A549 (cell line): ENCODE measurements around the gene ZNF292. TPM values are rescaled to one million over a fixed set of nuclear protein-coding genes. Genes with fewer than 3 reads are reported as not detected.

Source experiments
- ATAC-seq, 2 experiments: fragments of 200-7000 bp in 1 of 2; fragments of >200 bp in 1 of 2; cut with Nextera tagmentation in 1 of 2; cut with Tn5 transposase in 1 of 2; 3 replicates each; pipeline versions ENCODE4 v1.8.0 to v1.9.1; 2018 to 2020; ENCODE audit warnings: mild to moderate bottlenecking in 1 of 2, moderate library complexity in 1 of 2
- CTCF ChIA-PET: fragments of 300-600 bp; sonication (Branson Sonifier 250); formaldehyde crosslinking; extraction: SDS; loops from one replicate; lab custom pipeline; 2021; ENCODE audit warnings: antibody characterized with exemption, inconsistent platforms; lab: Yijun Ruan, JAX
- POLR2A ChIA-PET: fragments of 350-600 bp; formaldehyde crosslinking; extraction: SDS; loops from one replicate; lab custom pipeline; 2021; ENCODE audit warnings: antibody characterized with exemption, inconsistent platforms; lab: Yijun Ruan, JAX
- DNase-seq, 2 experiments: peaks; one replicate each; pipeline versions ENCODE4 v3.0.0 to v3.0.0-alpha.2; 2011 to 2016; ENCODE audit warnings: low read depth in 1 of 2, low spot score in 1 of 2
- FAIRE-seq: peaks from 2 replicates; lab custom pipeline; 2011; peaks lifted over from hg19 to GRCh38; lab: Jason Lieb, UNC
- H3K27ac ChIP-seq, 2 experiments: fragments of >200 bp; sonication (Bioruptor Twin); formaldehyde crosslinking; 3 replicates each; pipeline ENCODE4 v1.5.1; 2016 to 2017
- H3K4me1 ChIP-seq: fragments of >200 bp; sonication (Bioruptor Twin); formaldehyde crosslinking; 3 replicates; pipeline ENCODE4 v1.6.1; 2016
- H3K4me2 ChIP-seq: fragments of >200 bp; sonication (Bioruptor Twin); formaldehyde crosslinking; 3 replicates; pipeline ENCODE4 v1.6.1; 2016
- H3K4me3 ChIP-seq: fragments of >200 bp; sonication (Bioruptor Twin); formaldehyde crosslinking; 3 replicates; pipeline ENCODE4 v1.5.1; 2016
- H3K9me3 ChIP-seq: fragments of >200 bp; sonication (Bioruptor Twin); formaldehyde crosslinking; 3 replicates; pipeline ENCODE4 v1.6.1; 2016
- BHLHE40 ChIP-seq: IDR thresholded peaks from 2 replicates; pipeline ENCODE4 v1.6.1; 2012; ENCODE audit warnings: low read depth, low read length, inconsistent platforms
- CBX8 ChIP-seq: fragments of 200-600 bp; sonication (generic); IDR thresholded peaks from 2 replicates; pipeline ENCODE4 v1.6.1; 2016
- CHD2 ChIP-seq: fragments of 150-350 bp; IDR thresholded peaks from 2 replicates; pipeline ENCODE4 v1.6.1; 2014; ENCODE audit warnings: low read length; ENCODE audit not compliant: partially characterized antibody
- FOSL2 ChIP-seq, 2 experiments: fragments of 450-650 bp in 1 of 2; fragments of >200 bp in 1 of 2; sonication (Bioruptor Twin) in 1 of 2; formaldehyde crosslinking; IDR thresholded peaks; 2 replicates each; pipeline versions ENCODE4 v1.5.0 to v1.6.1; 2016 to 2020; ENCODE audit warnings: mild to moderate bottlenecking in 1 of 2, moderate library complexity in 1 of 2
- GATA3 ChIP-seq: IDR thresholded peaks from 2 replicates; pipeline ENCODE4 v1.6.1; 2012; ENCODE audit warnings: borderline replicate concordance
- HES2 ChIP-seq: fragments of >200 bp; sonication (Bioruptor Twin); formaldehyde crosslinking; IDR thresholded peaks from 2 replicates; pipeline ENCODE4 v1.6.1; 2016
- HEYL ChIP-seq: fragments of 250-450 bp; sonication (Bioruptor Pico); IDR thresholded peaks from 2 replicates; pipeline ENCODE4 v1.8.0; 2021; ENCODE audit warnings: mild to moderate bottlenecking, moderate library complexity
- HOXA7 ChIP-seq: fragments of 250-450 bp; sonication (Bioruptor Pico); IDR thresholded peaks from 2 replicates; pipeline ENCODE4 v1.5.0; 2020; ENCODE audit warnings: mild to moderate bottlenecking, moderate library complexity
- HOXB5 ChIP-seq: fragments of 250-450 bp; sonication (Bioruptor Pico); IDR thresholded peaks from 2 replicates; pipeline ENCODE4 v1.5.0; 2020; ENCODE audit warnings: mild to moderate bottlenecking, moderate library complexity
- MYC ChIP-seq: IDR thresholded peaks from 2 replicates; pipeline ENCODE4 v1.6.1; 2012; ENCODE audit warnings: mild to moderate bottlenecking, inconsistent platforms, low read length, improper control_type of control experiment, borderline replicate concordance
- NR3C1 ChIP-seq: fragments of >200 bp; sonication (Bioruptor Twin); formaldehyde crosslinking; IDR thresholded peaks from 3 replicates; pipeline ENCODE4 v1.6.1; 2017
- POLR2A ChIP-seq: IDR thresholded peaks from 2 replicates; pipeline ENCODE4 v1.6.1; 2012; ENCODE audit warnings: mild to moderate bottlenecking, low read length
- POLR2AphosphoS2 ChIP-seq: conservative IDR thresholded peaks from 2 replicates; pipeline ENCODE4 v1.6.1; 2012; ENCODE audit warnings: low read length, improper control_type of control experiment, inconsistent platforms
- RARB ChIP-seq: fragments of 250-450 bp; sonication (Bioruptor Pico); IDR thresholded peaks from 2 replicates; pipeline ENCODE4 v1.8.0; 2021; ENCODE audit warnings: mild to moderate bottlenecking, moderate library complexity
- RFX5 ChIP-seq: fragments of 450-650 bp; IDR thresholded peaks from 2 replicates; pipeline ENCODE4 v1.7.1; 2014; ENCODE audit warnings: antibody characterized with exemption, mild to moderate bottlenecking, moderate library complexity
- RNF2 ChIP-seq: fragments of 200-600 bp; sonication (generic); IDR thresholded peaks from 2 replicates; pipeline ENCODE4 v1.6.1; 2016; ENCODE audit warnings: low read depth, mild to moderate bottlenecking, antibody characterized with exemption, moderate library complexity, borderline replicate concordance
- TFCP2L1 ChIP-seq: fragments of 250-450 bp; sonication (Bioruptor Pico); IDR thresholded peaks from 2 replicates; pipeline ENCODE4 v1.5.0; 2021; ENCODE audit warnings: mild to moderate bottlenecking
- TP53 ChIP-seq: fragments of 250-450 bp; sonication (Bioruptor Pico); IDR thresholded peaks from 2 replicates; pipeline ENCODE4 v1.5.0; 2021; ENCODE audit warnings: mild to moderate bottlenecking, moderate library complexity
- ZFP36 ChIP-seq: fragments of 450-650 bp; IDR thresholded peaks from 2 replicates; pipeline ENCODE4 v1.6.1; 2014; ENCODE audit warnings: borderline replicate concordance; ENCODE audit not compliant: partially characterized antibody
- ZNF302 ChIP-seq: fragments of 250-450 bp; sonication (Bioruptor Pico); IDR thresholded peaks from 2 replicates; pipeline ENCODE4 v1.9.0; 2021; ENCODE audit warnings: inconsistent platforms, mild to moderate bottlenecking, moderate library complexity
- WGBS: methylation state at CpG from one replicate; pipeline ENCODE4 v1.1.6; 2017; ENCODE audit errors: missing lambda C conversion rate; 5-methylcytosine and 5-hydroxymethylcytosine counted together
- polyA plus RNA-seq, 4 experiments: library from polyadenylated mRNA; depleted of rRNA in 3 of 4; stranded (reverse); fragments of >200 nt; fragmentation: RNase III in 1 of 4; extraction: RNeasy Plus Mini Kit Qiagen cat#74134 plus additional on column Dnase treatment in 1 of 4; gene quantifications; 2 replicates in 3 of 4; 3 replicates in 1 of 4; pipeline ENCODE4 v1.2.3, GENCODE V29; 2011 to 2017
- TF ChIP-seq, protein P1 (sequence below): fragments of 250-450 bp; sonication (Bioruptor Pico); IDR thresholded peaks from 2 replicates; pipeline ENCODE4 v1.5.0; 2020; ENCODE audit warnings: low read depth, mild to moderate bottlenecking, moderate library complexity
- TF ChIP-seq, protein P2 (sequence below): fragments of 150-350 bp; IDR thresholded peaks from 2 replicates; pipeline ENCODE4 v1.6.1; 2014; ENCODE audit warnings: low read depth, mild to moderate bottlenecking, low read length
- TF ChIP-seq, protein P3 (sequence below): fragments of 200-600 bp; sonication (generic); IDR thresholded peaks from 2 replicates; pipeline ENCODE4 v1.6.1; 2016; ENCODE audit warnings: antibody characterized with exemption, mild to moderate bottlenecking, moderate library complexity

The ZNF292 gene
- polyA plus RNA-seq, 2 of the 4 experiments (the other 2 are of a cell fraction): 2.5 to 7.5 TPM

DNA sequence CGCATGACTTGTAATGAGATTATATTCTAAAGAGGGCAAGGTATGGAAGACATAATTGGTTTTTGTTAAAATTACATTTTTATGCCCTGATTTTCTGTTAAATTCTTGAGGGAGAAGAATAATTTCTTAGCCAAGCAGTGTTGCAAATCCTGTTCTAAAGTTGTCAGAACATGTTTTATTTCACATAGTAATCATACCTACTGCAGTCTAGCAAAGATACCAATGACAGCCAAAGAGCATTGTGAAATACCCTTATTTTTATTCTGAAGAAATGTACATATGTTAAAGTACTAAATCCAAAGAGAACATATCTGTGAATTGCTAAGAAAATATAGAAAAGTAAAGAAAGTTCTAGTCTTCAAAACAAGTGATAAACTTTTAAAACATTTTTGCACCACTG, 127.4 kb downstream of the ZNF292 start:
- no peak for DNase-seq
- FAIRE-seq: no peak
- CTCF ChIA-PET: no interaction called here
- 100% methylated on average over 1 of the region's 1 CpG for WGBS
- no peak for TF ChIP-seq NR3C1
- Histone ChIP-seq H3K27ac (no peak overlapping the region), H3K4me1 (no peaks in the 10 kb centered on the region), H3K4me2 (no peak overlapping the region), H3K9me3 (no peaks in the 10 kb centered on the region), H3K4me3 (no peak overlapping the region)
- ATAC-seq: no peak
- POLR2A ChIA-PET: no interaction called here

DNA sequence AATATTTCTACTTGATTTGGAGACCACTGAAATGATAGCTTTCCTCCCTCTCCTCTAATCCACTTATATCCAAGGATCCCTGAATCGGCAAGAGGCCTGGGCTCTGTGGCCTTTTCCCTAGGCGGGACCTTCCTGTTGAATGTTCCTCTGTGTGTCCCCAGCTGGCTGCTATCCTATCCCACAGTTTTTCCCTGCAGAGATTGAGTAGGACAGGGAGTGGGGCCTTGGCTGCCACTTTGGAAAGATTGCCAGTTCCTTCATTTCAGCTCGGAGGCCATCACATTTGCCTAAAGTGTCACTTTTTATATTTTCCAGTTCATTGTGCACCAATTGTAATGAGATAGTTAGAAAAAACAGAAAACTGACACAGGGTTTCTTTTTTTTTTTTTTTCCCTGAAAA, 128.1 kb downstream of the ZNF292 start:
- ChIA-PET CTCF (no interaction called here), POLR2A (interaction anchor here (0.6 kb wide), 1 partner anchor 1614 kb away, joined by 3 read pairs; no protein-coding TSS in a partner anchor)
- no peak for ATAC-seq
- DNase-seq: no peak
- no peaks in the 10 kb centered on the region for H3K4me1 ChIP-seq
- no peak overlapping the region for H3K4me2 ChIP-seq
- TF ChIP-seq ZNF302 (no peak), HEYL (CRISPR knock-in tag) (no peak), CHD2 (no peak), POLR2A (no peak), HOXA7 (CRISPR knock-in tag) (no peak), CBX8 (no peak), RFX5 (no peak), ZFP36 (no peak), MYC (no peak), FOSL2 (IDR thresholded peaks at IDR 0.05) (no peak), FOSL2 (CRISPR knock-in tag; IDR thresholded peaks at IDR 0.05) (no peak), RARB (CRISPR knock-in tag) (no peak), HOXB5 (CRISPR knock-in tag) (no peak)
- TF ChIP-seq, protein P1, sequence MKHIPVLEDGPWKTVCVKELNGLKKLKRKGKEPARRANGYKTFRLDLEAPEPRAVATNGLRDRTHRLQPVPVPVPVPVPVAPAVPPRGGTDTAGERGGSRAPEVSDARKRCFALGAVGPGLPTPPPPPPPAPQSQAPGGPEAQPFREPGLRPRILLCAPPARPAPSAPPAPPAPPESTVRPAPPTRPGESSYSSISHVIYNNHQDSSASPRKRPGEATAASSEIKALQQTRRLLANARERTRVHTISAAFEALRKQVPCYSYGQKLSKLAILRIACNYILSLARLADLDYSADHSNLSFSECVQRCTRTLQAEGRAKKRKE: no peak
- TF ChIP-seq, protein P2, sequence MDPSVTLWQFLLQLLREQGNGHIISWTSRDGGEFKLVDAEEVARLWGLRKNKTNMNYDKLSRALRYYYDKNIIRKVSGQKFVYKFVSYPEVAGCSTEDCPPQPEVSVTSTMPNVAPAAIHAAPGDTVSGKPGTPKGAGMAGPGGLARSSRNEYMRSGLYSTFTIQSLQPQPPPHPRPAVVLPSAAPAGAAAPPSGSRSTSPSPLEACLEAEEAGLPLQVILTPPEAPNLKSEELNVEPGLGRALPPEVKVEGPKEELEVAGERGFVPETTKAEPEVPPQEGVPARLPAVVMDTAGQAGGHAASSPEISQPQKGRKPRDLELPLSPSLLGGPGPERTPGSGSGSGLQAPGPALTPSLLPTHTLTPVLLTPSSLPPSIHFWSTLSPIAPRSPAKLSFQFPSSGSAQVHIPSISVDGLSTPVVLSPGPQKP: no peak
- 48% methylated on average over 3 of the region's 3 CpGs for WGBS
- no peak overlapping the region for H3K27ac ChIP-seq
- no peak for FAIRE-seq
- H3K4me3 ChIP-seq: no peak overlapping the region
- no peaks in the 10 kb centered on the region for H3K9me3 ChIP-seq

DNA sequence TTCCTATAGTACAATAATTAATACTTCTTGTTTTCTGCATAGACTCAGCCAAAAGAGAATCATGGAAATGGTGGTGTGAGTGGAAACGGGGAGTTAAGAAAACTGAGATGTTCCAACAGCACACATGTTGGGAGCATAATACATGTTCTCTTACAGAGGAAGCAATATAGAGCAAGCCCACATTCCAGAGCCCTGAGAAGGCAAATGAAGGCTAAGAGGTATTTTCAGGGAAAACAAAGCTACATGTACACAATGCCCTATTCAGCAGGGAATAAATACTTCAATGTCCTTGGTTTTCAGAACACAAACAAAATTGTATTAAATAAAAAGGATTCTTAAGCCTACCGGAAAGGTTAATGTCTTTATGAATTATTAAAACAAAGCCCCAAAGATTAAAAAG, 131.9 kb downstream of the ZNF292 start:
- TF ChIP-seq GATA3 (no peak), HES2 (no peak)
- TF ChIP-seq, protein P1: no peak
- Histone ChIP-seq H3K9me3 (no peaks in the 10 kb centered on the region), H3K4me3 (no peak overlapping the region), H3K4me1 (no peaks in the 10 kb centered on the region), H3K4me2 (no peak overlapping the region), H3K27ac (no peak overlapping the region)
- POLR2A ChIA-PET: no interaction called here
- no peak for DNase-seq
- no peak for ATAC-seq
- FAIRE-seq: no peak
- CTCF ChIA-PET: no interaction called here
- WGBS: 38% methylated on average over 2 of the region's 2 CpGs

DNA sequence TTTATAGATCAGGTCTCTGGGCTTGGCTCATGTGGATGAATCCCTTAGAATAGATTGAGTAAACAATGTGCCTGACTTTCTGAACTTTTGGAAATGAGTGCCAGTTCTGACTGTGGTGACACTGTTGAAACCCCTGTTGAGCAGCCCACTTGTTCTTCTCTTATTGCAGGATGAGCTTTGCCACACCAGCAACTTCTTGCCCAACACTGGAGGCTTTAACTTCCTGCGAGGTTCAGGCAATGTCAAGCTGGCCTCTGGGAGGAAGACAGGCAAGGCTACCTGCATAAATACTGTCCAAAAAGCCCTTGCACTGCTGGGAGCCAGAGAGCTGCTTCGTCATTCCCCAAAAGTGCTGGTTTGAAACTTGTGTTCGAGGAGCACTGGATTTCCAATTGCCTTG, 134.2 kb downstream of the ZNF292 start:
- Histone ChIP-seq H3K27ac (no peak overlapping the region), H3K4me1 (no peaks in the 10 kb centered on the region), H3K4me3 (no peak overlapping the region), H3K9me3 (no peaks in the 10 kb centered on the region), H3K4me2 (no peak overlapping the region)
- FAIRE-seq: no peak
- ChIA-PET POLR2A (no interaction called here), CTCF (no interaction called here)
- ATAC-seq: no peak
- no peak for DNase-seq
- WGBS: 31% methylated on average over 3 of the region's 3 CpGs
- TF ChIP-seq TFCP2L1: no peak
- TF ChIP-seq, protein P2: no peak
- no peak for TF ChIP-seq TP53 (CRISPR knock-in tag)
- no peak for TF ChIP-seq BHLHE40
- TF ChIP-seq RFX5: no peak
- TF ChIP-seq RNF2: no peak
- TF ChIP-seq, protein P3, sequence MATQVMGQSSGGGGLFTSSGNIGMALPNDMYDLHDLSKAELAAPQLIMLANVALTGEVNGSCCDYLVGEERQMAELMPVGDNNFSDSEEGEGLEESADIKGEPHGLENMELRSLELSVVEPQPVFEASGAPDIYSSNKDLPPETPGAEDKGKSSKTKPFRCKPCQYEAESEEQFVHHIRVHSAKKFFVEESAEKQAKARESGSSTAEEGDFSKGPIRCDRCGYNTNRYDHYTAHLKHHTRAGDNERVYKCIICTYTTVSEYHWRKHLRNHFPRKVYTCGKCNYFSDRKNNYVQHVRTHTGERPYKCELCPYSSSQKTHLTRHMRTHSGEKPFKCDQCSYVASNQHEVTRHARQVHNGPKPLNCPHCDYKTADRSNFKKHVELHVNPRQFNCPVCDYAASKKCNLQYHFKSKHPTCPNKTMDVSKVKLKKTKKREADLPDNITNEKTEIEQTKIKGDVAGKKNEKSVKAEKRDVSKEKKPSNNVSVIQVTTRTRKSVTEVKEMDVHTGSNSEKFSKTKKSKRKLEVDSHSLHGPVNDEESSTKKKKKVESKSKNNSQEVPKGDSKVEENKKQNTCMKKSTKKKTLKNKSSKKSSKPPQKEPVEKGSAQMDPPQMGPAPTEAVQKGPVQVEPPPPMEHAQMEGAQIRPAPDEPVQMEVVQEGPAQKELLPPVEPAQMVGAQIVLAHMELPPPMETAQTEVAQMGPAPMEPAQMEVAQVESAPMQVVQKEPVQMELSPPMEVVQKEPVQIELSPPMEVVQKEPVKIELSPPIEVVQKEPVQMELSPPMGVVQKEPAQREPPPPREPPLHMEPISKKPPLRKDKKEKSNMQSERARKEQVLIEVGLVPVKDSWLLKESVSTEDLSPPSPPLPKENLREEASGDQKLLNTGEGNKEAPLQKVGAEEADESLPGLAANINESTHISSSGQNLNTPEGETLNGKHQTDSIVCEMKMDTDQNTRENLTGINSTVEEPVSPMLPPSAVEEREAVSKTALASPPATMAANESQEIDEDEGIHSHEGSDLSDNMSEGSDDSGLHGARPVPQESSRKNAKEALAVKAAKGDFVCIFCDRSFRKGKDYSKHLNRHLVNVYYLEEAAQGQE: no peak
- TF ChIP-seq GATA3: no peak
- no peak for TF ChIP-seq POLR2AphosphoS2
